Loucy (cell line): ENCODE data around the gene ZNF74.

Experiments
- CTCF ChIP-seq: fragments of 200-600 bp; sonication (generic); conservative IDR thresholded peaks from 2 replicates; pipeline ENCODE4 v1.5.1; 2014; ENCODE audit warnings: mild to moderate bottlenecking, antibody characterized with exemption, low read length
- EZH2phosphoT487 ChIP-seq: fragments of 200-600 bp; IDR thresholded peaks from 2 replicates; pipeline ENCODE4 v1.6.1; 2018; ENCODE audit warnings: antibody characterized with exemption, mild to moderate bottlenecking, moderate library complexity, borderline replicate concordance

- peak; percentile 82 for TF ChIP-seq CTCF
- no peak for TF ChIP-seq EZH2phosphoT487
Measured at GRCh38 chr22:20418211-20418788, 24.3 kb downstream of the ZNF74 start.
